Mucosa of rectum (tissue), 2 donors: ENCODE measurements around the gene LIPC.

Experiments
- H3K27ac ChIP-seq, 2 donors: one replicate each; pipeline ENCODE4 v1.7.0; 2013; ENCODE audit warnings: inconsistent platforms in 2 of 2, low read depth in 2 of 2, low read length in 2 of 2
- H3K27me3 ChIP-seq, 2 donors: one replicate each; pipeline ENCODE4 v1.7.0; 2013; ENCODE audit warnings: low read length in 2 of 2; ENCODE audit not compliant: control insufficient read depth in 2 of 2, insufficient read depth in 2 of 2
- H3K36me3 ChIP-seq, 2 donors: one replicate each; pipeline ENCODE4 v1.7.0; 2013; ENCODE audit warnings: low read length in 2 of 2; ENCODE audit not compliant: control insufficient read depth in 2 of 2, insufficient read depth in 2 of 2
- H3K4me1 ChIP-seq, 2 donors: one replicate each; pipeline ENCODE4 v1.7.0; 2013; ENCODE audit warnings: low read length in 2 of 2, mild to moderate bottlenecking in 1 of 2; ENCODE audit not compliant: control insufficient read depth in 2 of 2, insufficient read depth in 2 of 2
- H3K4me3 ChIP-seq, 2 donors: one replicate each; pipeline ENCODE4 v1.7.0; 2013; ENCODE audit warnings: low read length in 2 of 2
- H3K9ac ChIP-seq, 2 donors: one replicate each; pipeline ENCODE4 v1.7.0; 2013; ENCODE audit warnings: low read length in 2 of 2, low read depth in 1 of 2, mild to moderate bottlenecking in 1 of 2
- H3K9me3 ChIP-seq, 2 donors: one replicate each; pipeline ENCODE4 v1.7.0; 2013; ENCODE audit warnings: low read length in 2 of 2; ENCODE audit not compliant: control insufficient read depth in 2 of 2
- donor health status: healthy.
- donor health status: Normal muscosa, but diverticular disease.

Gene LIPC

GRCh38 chr15:58471348-58471747 is 39.6 kb downstream of the LIPC start:
- no peak overlapping the region for H3K27ac ChIP-seq
- H3K27me3 ChIP-seq: no peaks in the 10 kb centered on the region
- H3K4me3 ChIP-seq: no peak overlapping the region
- no peaks in the 10 kb centered on the region for H3K9me3 ChIP-seq
- H3K36me3 ChIP-seq: no peaks in the 10 kb centered on the region
- H3K9ac ChIP-seq: no peak overlapping the region
- peaks cover 7% of the 10 kb centered on the region in 2 donors for H3K4me1 ChIP-seq

GRCh38 chr15:58472221-58472620 is 40.4 kb downstream of the LIPC start:
- H3K27ac ChIP-seq: no peak overlapping the region
- no peak overlapping the region for H3K4me3 ChIP-seq
- no peaks in the 10 kb centered on the region for H3K27me3 ChIP-seq
- H3K9ac ChIP-seq: no peak overlapping the region
- H3K4me1 ChIP-seq: peaks cover 7% of the 10 kb centered on the region in 2 donors
- no peaks in the 10 kb centered on the region for H3K36me3 ChIP-seq
- H3K9me3 ChIP-seq: no peaks in the 10 kb centered on the region

- H3K9me3 ChIP-seq: no peaks in the 10 kb centered on the region
- peaks cover 7% of the 10 kb centered on the region in 2 donors for H3K4me1 ChIP-seq
- H3K9ac ChIP-seq: no peak overlapping the region
- no peaks in the 10 kb centered on the region for H3K36me3 ChIP-seq
- H3K27me3 ChIP-seq: no peaks in the 10 kb centered on the region
- H3K27ac ChIP-seq: peak overlapping the region in 1 of 2 donors; percentile 1
- no peak overlapping the region for H3K4me3 ChIP-seq
Observed at GRCh38 chr15:58472821-58473581, 41.2 kb downstream of the LIPC start.

- Histone ChIP-seq H3K4me3 (no peak overlapping the region), H3K27me3 (no peaks in the 10 kb centered on the region), H3K9ac (no peak overlapping the region), H3K36me3 (no peaks in the 10 kb centered on the region), H3K9me3 (no peaks in the 10 kb centered on the region), H3K4me1 (peaks cover 7% of the 10 kb centered on the region in 2 donors), H3K27ac (peak overlapping the region in 1 of 2 donors; percentile 1)
Observed at GRCh38 chr15:58473724-58474123, 41.9 kb downstream of the LIPC start.

GRCh38 chr15:58474741-58475323 is 43.0 kb downstream of the LIPC start:
- Histone ChIP-seq H3K4me3 (no peak overlapping the region), H3K4me1 (peaks cover 7% of the 10 kb centered on the region in 2 donors), H3K9ac (no peak overlapping the region), H3K27ac (no peak overlapping the region), H3K36me3 (no peaks in the 10 kb centered on the region), H3K27me3 (no peaks in the 10 kb centered on the region), H3K9me3 (no peaks in the 10 kb centered on the region)

GRCh38 chr15:58475573-58476524 is 44.1 kb downstream of the LIPC start:
- no peaks in the 10 kb centered on the region for H3K27me3 ChIP-seq
- no peaks in the 10 kb centered on the region for H3K9me3 ChIP-seq
- H3K9ac ChIP-seq: no peak overlapping the region
- peaks cover 7% of the 10 kb centered on the region in 2 donors for H3K4me1 ChIP-seq
- no peak overlapping the region for H3K4me3 ChIP-seq
- no peak overlapping the region for H3K27ac ChIP-seq
- H3K36me3 ChIP-seq: no peaks in the 10 kb centered on the region

- Histone ChIP-seq H3K4me1 (peaks cover 7% of the 10 kb centered on the region in 2 donors), H3K27me3 (no peaks in the 10 kb centered on the region), H3K4me3 (no peak overlapping the region), H3K9me3 (no peaks in the 10 kb centered on the region), H3K9ac (no peak overlapping the region), H3K27ac (no peak overlapping the region), H3K36me3 (no peaks in the 10 kb centered on the region)
Observed at GRCh38 chr15:58476525-58477162, 44.9 kb downstream of the LIPC start.

- H3K27ac ChIP-seq: no peak overlapping the region
- H3K4me1 ChIP-seq: peaks cover 7% of the 10 kb centered on the region in 2 donors
- no peak overlapping the region for H3K4me3 ChIP-seq
- H3K36me3 ChIP-seq: no peaks in the 10 kb centered on the region
- no peaks in the 10 kb centered on the region for H3K9me3 ChIP-seq
- no peak overlapping the region for H3K9ac ChIP-seq
- no peaks in the 10 kb centered on the region for H3K27me3 ChIP-seq
Observed at GRCh38 chr15:58477170-58477569, 45.4 kb downstream of the LIPC start.

- Histone ChIP-seq H3K9me3 (no peaks in the 10 kb centered on the region), H3K27ac (no peak overlapping the region), H3K27me3 (no peaks in the 10 kb centered on the region), H3K36me3 (no peaks in the 10 kb centered on the region), H3K4me1 (peaks cover 4 to 7% of the 10 kb centered on the region in 2 donors), H3K9ac (no peak overlapping the region), H3K4me3 (no peak overlapping the region)
Observed at GRCh38 chr15:58478035-58478434, 46.2 kb downstream of the LIPC start.
